HEK293 (cell line): ENCODE measurements around the gene OSBPL1A.

ENCODE experiments used
- CTCF ChIP-seq: fragments of 450-650 bp; formaldehyde crosslinking; IDR thresholded peaks from 2 replicates; pipeline ENCODE4 v1.5.1; 2016; ENCODE audit warnings: missing biosample characterization, missing genetic modification characterization
- PBX3 ChIP-seq: sonication (generic); formaldehyde crosslinking; IDR thresholded peaks from 2 replicates; pipeline ENCODE4 v1.8.1; 2022; ENCODE audit warnings: mild to moderate bottlenecking, moderate library complexity, missing genetic modification reagents
- PRDM1 ChIP-seq: fragments of 450-650 bp; formaldehyde crosslinking; IDR thresholded peaks from 2 replicates; pipeline ENCODE4; 2016; ENCODE audit warnings: missing biosample characterization, missing genetic modification characterization
- TCF7L2 ChIP-seq: IDR thresholded peaks from 2 replicates; pipeline ENCODE4 v1.6.1; 2011; ENCODE audit warnings: low read depth, mild to moderate bottlenecking, inconsistent platforms, low read length, moderate library complexity, borderline replicate concordance
- TSHZ1 ChIP-seq: fragments of 450-650 bp; formaldehyde crosslinking; IDR thresholded peaks from 2 replicates; pipeline ENCODE4 v1.5.1; 2016; ENCODE audit warnings: missing biosample characterization, missing genetic modification characterization, borderline replicate concordance
- ZBTB49 ChIP-seq: fragments of 450-650 bp; formaldehyde crosslinking; IDR thresholded peaks from 2 replicates; pipeline ENCODE4 v1.5.1; 2016; ENCODE audit warnings: missing biosample characterization, missing genetic modification characterization, low read depth
- ZFP3 ChIP-seq: fragments of 450-650 bp; formaldehyde crosslinking; IDR thresholded peaks from 2 replicates; pipeline ENCODE4 v1.5.1; 2016; ENCODE audit warnings: low read depth, missing biosample characterization, missing genetic modification characterization
- ZNF133 ChIP-seq: fragments of 450-650 bp; formaldehyde crosslinking; IDR thresholded peaks from 2 replicates; pipeline ENCODE4 v1.5.1; 2016; ENCODE audit warnings: missing biosample characterization, missing genetic modification characterization
- ZNF18 ChIP-seq: fragments of 450-650 bp; formaldehyde crosslinking; IDR thresholded peaks from 2 replicates; pipeline ENCODE4 v1.5.1; 2016; ENCODE audit warnings: missing biosample characterization, missing genetic modification characterization
- ZNF274 ChIP-seq, 2 experiments: fragments of 200-500 bp in 1 of 2; fragments of 450-650 bp in 1 of 2; sonication (Bioruptor generic) in 1 of 2; formaldehyde crosslinking in 1 of 2; IDR thresholded peaks; 2 replicates each; pipeline versions ENCODE4 v1.5.1 to v1.6.1; 2014 to 2016; ENCODE audit warnings: borderline replicate concordance in 1 of 2, inconsistent platforms in 1 of 2, low read length in 1 of 2, missing biosample characterization in 1 of 2, missing genetic modification characterization in 1 of 2
- ZNF544 ChIP-seq: fragments of 450-650 bp; formaldehyde crosslinking; IDR thresholded peaks from 2 replicates; pipeline ENCODE4 v1.5.0; 2017; ENCODE audit warnings: missing biosample characterization, missing genetic modification characterization
- ZNF639 ChIP-seq: fragments of 450-650 bp; formaldehyde crosslinking; IDR thresholded peaks from 2 replicates; pipeline ENCODE4 v1.5.1; 2016; ENCODE audit warnings: missing biosample characterization, missing genetic modification characterization
- ZNF664 ChIP-seq: fragments of 450-650 bp; formaldehyde crosslinking; IDR thresholded peaks from 2 replicates; pipeline ENCODE4 v1.5.1; 2016; ENCODE audit warnings: missing biosample characterization, missing genetic modification characterization
- ZNF792 ChIP-seq: fragments of 450-650 bp; formaldehyde crosslinking; IDR thresholded peaks from 2 replicates; pipeline ENCODE4 v1.5.1; 2016; ENCODE audit warnings: missing biosample characterization, missing genetic modification characterization

- TF ChIP-seq CTCF (tag by site-specific recombination) (no peak), PBX3 (CRISPR knock-in tag) (no peak), ZNF274 (IDR thresholded peaks at IDR 0.05; ENCODE audit: low read length) (no peak), ZNF274 (tag by site-specific recombination; IDR thresholded peaks at IDR 0.05; ENCODE audit: borderline replicate concordance) (no peak), ZBTB49 (no peak), ZNF18 (no peak), ZNF544 (tag by site-specific recombination) (no peak), ZNF792 (tag by site-specific recombination) (no peak), TCF7L2 (no peak), PRDM1 (tag by site-specific recombination) (no peak), ZFP3 (tag by site-specific recombination) (no peak), ZNF664 (tag by site-specific recombination) (no peak), ZNF133 (tag by site-specific recombination) (no peak), ZNF639 (tag by site-specific recombination) (no peak), TSHZ1 (tag by site-specific recombination) (no peak)
Measured at GRCh38 chr18:24277516-24278195, 120.0 kb downstream of the OSBPL1A start.
